ENCODE results near the gene GTPBP6. TPM values are rescaled to one million over a fixed set of nuclear protein-coding genes. Genes with fewer than 3 reads are reported as not detected.

Gene GTPBP6
- total RNA-seq, 1 experiment from 2014 or later: 41.6 TPM

GRCh38 chrX:287670-288069 lies 30.9 kb downstream of the GTPBP6 start:
- intact Hi-C loops (cut with micrococcal nuclease): no loop called here
- no peak overlapping the region for H3K4me2 ChIP-seq (ENCODE audit: low read length)
- ChIA-PET POLR2A (no interaction called here), CTCF (no interaction called here), RAD21 (ENCODE audit: low non-redundant PET in 1 of 2, low total read pairs in 2 of 2, uncharacterized antibody in 2 of 2, unreplicated experiment in 2 of 2) (no interaction called here)
- ATAC-seq (no peak), DNase-seq (ENCODE audit: low read depth, low spot score) (no peak)
- no peak overlapping the region for H2AFZ ChIP-seq (ENCODE audit: low read depth, low read length, poor library complexity, severe bottlenecking)
- no peak overlapping the region for H3K27ac ChIP-seq (ENCODE audit: low read depth, low read length)
- H3K4me3 ChIP-seq (replicated peaks in 1 of 2; ENCODE audit: low read depth in 1 of 2, low read length in 2 of 2): no peak overlapping the region
- H3K79me2 ChIP-seq (ENCODE audit: insufficient read depth, low read length): no peaks in the 10 kb centered on the region
- H3K27me3 ChIP-seq (ENCODE audit: insufficient read depth, low read length): no peaks in the 10 kb centered on the region
- TF ChIP-seq TCF7L2 (IDR thresholded peaks at IDR 0.05; ENCODE audit: borderline replicate concordance, extremely low read depth, insufficient read depth, insufficient read length): no peak
- TF ChIP-seq FOSL1 (IDR thresholded peaks at IDR 0.05; ENCODE audit: low read depth): no peak
- no peak for TF ChIP-seq SIN3A (IDR thresholded peaks at IDR 0.05; ENCODE audit: low read depth)
- no peak for TF ChIP-seq ELF1 (IDR thresholded peaks at IDR 0.05; ENCODE audit: borderline replicate concordance, low read depth)
- TF ChIP-seq ZFX (IDR thresholded peaks at IDR 0.05): no peak
- no peak for TF ChIP-seq REST (IDR thresholded peaks at IDR 0.05; ENCODE audit: low read depth)
- TF ChIP-seq CTCF (IDR thresholded peaks at IDR 0.05 in 2 of 3, conservative IDR thresholded peaks at IDR 0.05 in 1 of 3; ENCODE audit: borderline replicate concordance in 1 of 3, insufficient read depth in 1 of 3, low read depth in 2 of 3, low read length in 2 of 3): no peak
- peaks cover 0 to 15% of the 10 kb centered on the region in 2 experiments; a peak in 2 of 4 replicates for H3K36me3 ChIP-seq (ENCODE audit: control insufficient read depth in 1 of 2, insufficient read depth in 2 of 2, low read length in 2 of 2)
- H4K20me1 ChIP-seq (ENCODE audit: insufficient read depth): no peaks in the 10 kb centered on the region
- H3K9me2 ChIP-seq (ENCODE audit: insufficient read depth): no peaks in the 10 kb centered on the region
- BruUV-seq (replicated peaks): no TSS peak
- H3K9me3 ChIP-seq (ENCODE audit: control insufficient read depth in 1 of 2, insufficient read depth in 1 of 2, low read depth in 1 of 2, low read length in 2 of 2): no peaks in the 10 kb centered on the region; a peak in 1 of 4 replicates
- H3K4me1 ChIP-seq (ENCODE audit: control insufficient read depth in 1 of 2, insufficient read depth in 2 of 2, low read length in 2 of 2): no peaks in the 10 kb centered on the region; a peak in 1 of 4 replicates
- H3K9ac ChIP-seq (ENCODE audit: low read length): no peak overlapping the region

Data from HCT116 (cell line).